Measurements from ENCODE around the gene PRLR. TPM values are rescaled to one million over a fixed set of nuclear protein-coding genes. Genes with fewer than 3 reads are reported as not detected.

PRLR gene
- total RNA-seq, 6 experiments from 2014 or later = 7.4 to 26.8 (median 15.1) TPM

DNA sequence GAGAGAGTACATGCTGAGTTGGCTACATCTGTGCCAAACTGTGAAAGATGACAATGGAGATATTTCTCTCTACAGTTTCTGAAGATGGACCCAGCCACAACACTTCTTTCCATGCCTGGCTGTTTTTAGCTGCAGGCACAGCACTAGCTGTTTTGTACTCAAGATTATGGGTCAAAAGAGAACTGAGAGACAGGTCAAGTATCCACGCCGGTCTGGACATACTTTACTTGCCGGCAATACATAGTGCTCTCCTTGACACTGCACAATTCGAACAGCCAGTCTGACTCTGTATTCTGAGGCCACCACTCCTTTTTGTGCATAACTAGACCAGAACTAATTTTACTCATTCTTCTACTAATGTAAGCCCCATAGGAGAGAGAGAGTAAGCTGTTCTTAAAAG is 2.6 kb downstream of the PRLR start:
- 75% methylated on average over 4 of the region's 4 CpGs for WGBS (ENCODE audit: insufficient coverage, low coverage, low lambda C conversion rate, missing lambda C conversion rate)
- ATAC-seq (no peak), DNase-seq (no peak)
- TF ChIP-seq, protein P1, sequence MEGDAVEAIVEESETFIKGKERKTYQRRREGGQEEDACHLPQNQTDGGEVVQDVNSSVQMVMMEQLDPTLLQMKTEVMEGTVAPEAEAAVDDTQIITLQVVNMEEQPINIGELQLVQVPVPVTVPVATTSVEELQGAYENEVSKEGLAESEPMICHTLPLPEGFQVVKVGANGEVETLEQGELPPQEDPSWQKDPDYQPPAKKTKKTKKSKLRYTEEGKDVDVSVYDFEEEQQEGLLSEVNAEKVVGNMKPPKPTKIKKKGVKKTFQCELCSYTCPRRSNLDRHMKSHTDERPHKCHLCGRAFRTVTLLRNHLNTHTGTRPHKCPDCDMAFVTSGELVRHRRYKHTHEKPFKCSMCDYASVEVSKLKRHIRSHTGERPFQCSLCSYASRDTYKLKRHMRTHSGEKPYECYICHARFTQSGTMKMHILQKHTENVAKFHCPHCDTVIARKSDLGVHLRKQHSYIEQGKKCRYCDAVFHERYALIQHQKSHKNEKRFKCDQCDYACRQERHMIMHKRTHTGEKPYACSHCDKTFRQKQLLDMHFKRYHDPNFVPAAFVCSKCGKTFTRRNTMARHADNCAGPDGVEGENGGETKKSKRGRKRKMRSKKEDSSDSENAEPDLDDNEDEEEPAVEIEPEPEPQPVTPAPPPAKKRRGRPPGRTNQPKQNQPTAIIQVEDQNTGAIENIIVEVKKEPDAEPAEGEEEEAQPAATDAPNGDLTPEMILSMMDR (IDR thresholded peaks at IDR 0.05) = no peak
- no peak for TF ChIP-seq POLR2A (IDR thresholded peaks at IDR 0.05)
- H3K9me3 ChIP-seq = no peaks in the 10 kb centered on the region
- no peaks in the 10 kb centered on the region for H3K36me3 ChIP-seq
- no peak overlapping the region for H3K4me3 ChIP-seq
- intact Hi-C loops (cut with DNase I) = loop anchor here in 1 of 2 donors (10.0 kb wide), 1 partner anchor 227 kb away; no protein-coding TSS in a partner anchor
- no peaks in the 10 kb centered on the region for H3K4me1 ChIP-seq
- H3K27me3 ChIP-seq = no peaks in the 10 kb centered on the region
- H3K27ac ChIP-seq = no peak overlapping the region

DNA sequence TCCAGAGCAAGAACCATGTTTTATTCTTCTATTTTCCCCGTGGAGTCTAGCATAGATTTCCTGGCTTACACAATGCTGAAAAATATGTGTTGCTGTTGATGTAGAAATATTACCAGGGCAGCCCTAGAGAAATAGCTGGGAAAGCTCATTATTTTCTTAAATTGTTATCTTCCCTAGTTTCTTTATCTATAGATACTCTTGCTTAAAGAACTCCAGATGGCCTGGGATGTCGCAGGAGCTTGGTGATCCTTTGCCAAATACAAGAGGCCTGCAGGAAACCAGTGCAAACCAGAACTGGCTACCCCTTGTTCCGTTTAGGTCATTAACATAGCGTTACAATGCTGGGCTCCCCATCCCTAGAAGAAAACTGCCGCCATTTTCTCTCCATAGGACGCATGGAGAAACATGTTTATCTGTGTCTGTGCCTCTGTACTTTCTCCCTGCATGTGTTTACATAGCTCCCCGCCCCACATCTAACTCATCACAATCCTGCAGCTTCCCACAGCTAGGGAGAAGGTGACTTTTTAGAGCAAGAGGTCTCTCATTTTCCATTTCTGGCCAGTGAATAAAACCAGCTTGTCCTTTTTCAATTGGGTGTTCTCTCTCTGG is 6.4 kb downstream of the PRLR start:
- TF ChIP-seq, protein P1 (IDR thresholded peaks at IDR 0.05) = no peak
- TF ChIP-seq POLR2A (IDR thresholded peaks at IDR 0.05) = no peak
- WGBS (ENCODE audit: insufficient coverage, low coverage, low lambda C conversion rate, missing lambda C conversion rate) = 60% methylated on average over 6 of the region's 7 CpGs
- DNase-seq (no peak), ATAC-seq (peak; percentile 30 to 49 (median 44))
- H3K4me3 ChIP-seq = no peak overlapping the region
- no peaks in the 10 kb centered on the region for H3K9me3 ChIP-seq
- intact Hi-C loops (cut with DNase I) = loop anchor here in 1 of 2 donors (10.0 kb wide), 1 partner anchor 231 kb away; no protein-coding TSS in a partner anchor
- H3K4me1 ChIP-seq = no peaks in the 10 kb centered on the region
- H3K36me3 ChIP-seq = no peaks in the 10 kb centered on the region
- H3K27me3 ChIP-seq = no peaks in the 10 kb centered on the region
- no peak overlapping the region for H3K27ac ChIP-seq

- Histone ChIP-seq H3K36me3 (no peaks in the 10 kb centered on the region), H3K27me3 (no peaks in the 10 kb centered on the region), H3K4me1 (no peaks in the 10 kb centered on the region), H3K9me3 (no peaks in the 10 kb centered on the region), H3K4me3 (no peak overlapping the region), H3K27ac (no peak overlapping the region)
- DNase-seq (no peak), ATAC-seq (no peak)
- intact Hi-C loops (cut with DNase I) = loop anchor here in 1 of 2 donors (10.0 kb wide), 1 partner anchor 234 kb away; no protein-coding TSS in a partner anchor
- TF ChIP-seq, protein P1 (IDR thresholded peaks at IDR 0.05) = no peak
- TF ChIP-seq POLR2A (IDR thresholded peaks at IDR 0.05) = no peak
Observed at GRCh38 chr5:35220967-35221366, 9.3 kb downstream of the PRLR start.

- Histone ChIP-seq H3K4me3 (no peak overlapping the region), H3K27me3 (no peaks in the 10 kb centered on the region), H3K9me3 (no peaks in the 10 kb centered on the region), H3K27ac (no peak overlapping the region), H3K4me1 (no peaks in the 10 kb centered on the region), H3K36me3 (no peaks in the 10 kb centered on the region)
- DNase-seq (no peak), ATAC-seq (no peak)
- intact Hi-C loops (cut with DNase I) = no loop called here
- WGBS (ENCODE audit: insufficient coverage, low coverage, low lambda C conversion rate, missing lambda C conversion rate) = 92% methylated on average over 2 of the region's 4 CpGs
- no peak for TF ChIP-seq POLR2A (IDR thresholded peaks at IDR 0.05)
- TF ChIP-seq, protein P1 (IDR thresholded peaks at IDR 0.05) = no peak
Observed at GRCh38 chr5:35218981-35219380, 11.3 kb downstream of the PRLR start.

Data from right lobe of liver (tissue), 6 donors.